ENCODE data around the gene COLEC12. TPM values are rescaled to one million over a fixed set of nuclear protein-coding genes. Genes with fewer than 3 reads are reported as not detected.

Gene COLEC12
- total RNA-seq, 3 donors from 2014 or later (not counting 1 experiment from before 2014, with no cell fraction given) = not detected

DNA sequence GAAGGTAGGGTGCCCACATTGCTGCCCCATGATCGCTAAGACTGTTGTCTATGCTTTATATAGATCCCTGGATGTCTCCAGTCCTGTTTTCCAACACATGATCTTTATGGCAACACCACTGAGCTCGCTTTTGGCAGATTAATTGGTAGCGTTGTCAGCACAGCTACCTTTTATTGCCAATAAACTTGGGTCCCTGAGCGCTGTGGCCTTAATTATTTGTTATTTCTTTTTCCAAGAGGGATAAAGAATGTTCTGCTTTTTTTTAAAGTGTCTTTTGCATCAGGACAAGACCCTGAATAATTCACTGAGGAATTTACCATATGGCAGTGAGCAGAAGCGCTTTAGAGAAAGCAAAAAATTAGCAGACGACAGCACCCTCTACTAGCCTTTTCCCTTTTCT, 113.5 kb downstream of the COLEC12 start:
- 78% methylated on average over 6 of the region's 6 CpGs for WGBS (ENCODE audit: insufficient coverage)
- Mint-ChIP-seq H3K9me3 (no peaks in the 10 kb centered on the region), H3K36me3 (no peaks in the 10 kb centered on the region), H3K4me3 (no peak overlapping the region), H3K27me3 (ENCODE audit: low read depth in 2 of 2) (peaks cover 13 to 14% of the 10 kb centered on the region in 2 donors), H3K27ac (no peak overlapping the region), H3K4me1 (peaks cover 0 to 5% of the 10 kb centered on the region in 2 donors)
- intact Hi-C loops (cut with micrococcal nuclease) = no loop called here
- no peak overlapping the region for H3K27ac ChIP-seq (ENCODE audit: low read length)
- TF ChIP-seq, protein P1, sequence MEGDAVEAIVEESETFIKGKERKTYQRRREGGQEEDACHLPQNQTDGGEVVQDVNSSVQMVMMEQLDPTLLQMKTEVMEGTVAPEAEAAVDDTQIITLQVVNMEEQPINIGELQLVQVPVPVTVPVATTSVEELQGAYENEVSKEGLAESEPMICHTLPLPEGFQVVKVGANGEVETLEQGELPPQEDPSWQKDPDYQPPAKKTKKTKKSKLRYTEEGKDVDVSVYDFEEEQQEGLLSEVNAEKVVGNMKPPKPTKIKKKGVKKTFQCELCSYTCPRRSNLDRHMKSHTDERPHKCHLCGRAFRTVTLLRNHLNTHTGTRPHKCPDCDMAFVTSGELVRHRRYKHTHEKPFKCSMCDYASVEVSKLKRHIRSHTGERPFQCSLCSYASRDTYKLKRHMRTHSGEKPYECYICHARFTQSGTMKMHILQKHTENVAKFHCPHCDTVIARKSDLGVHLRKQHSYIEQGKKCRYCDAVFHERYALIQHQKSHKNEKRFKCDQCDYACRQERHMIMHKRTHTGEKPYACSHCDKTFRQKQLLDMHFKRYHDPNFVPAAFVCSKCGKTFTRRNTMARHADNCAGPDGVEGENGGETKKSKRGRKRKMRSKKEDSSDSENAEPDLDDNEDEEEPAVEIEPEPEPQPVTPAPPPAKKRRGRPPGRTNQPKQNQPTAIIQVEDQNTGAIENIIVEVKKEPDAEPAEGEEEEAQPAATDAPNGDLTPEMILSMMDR (IDR thresholded peaks at IDR 0.05) = no peak
- H3K4me1 ChIP-seq (ENCODE audit: control insufficient read depth, insufficient read depth, low read length) = no peaks in the 10 kb centered on the region
- no peaks in the 10 kb centered on the region for H3K36me3 ChIP-seq (ENCODE audit: control insufficient read depth, insufficient read depth, low read length)
- DNase-seq (no peak), ATAC-seq (no peak)
- no peaks in the 10 kb centered on the region for H3K9me3 ChIP-seq (ENCODE audit: control insufficient read depth, insufficient read depth, low read length)
- no peak overlapping the region for H3K4me3 ChIP-seq (ENCODE audit: low read length)
- H3K27me3 ChIP-seq (ENCODE audit: control insufficient read depth, insufficient read depth, low read length) = no peaks in the 10 kb centered on the region

DNA sequence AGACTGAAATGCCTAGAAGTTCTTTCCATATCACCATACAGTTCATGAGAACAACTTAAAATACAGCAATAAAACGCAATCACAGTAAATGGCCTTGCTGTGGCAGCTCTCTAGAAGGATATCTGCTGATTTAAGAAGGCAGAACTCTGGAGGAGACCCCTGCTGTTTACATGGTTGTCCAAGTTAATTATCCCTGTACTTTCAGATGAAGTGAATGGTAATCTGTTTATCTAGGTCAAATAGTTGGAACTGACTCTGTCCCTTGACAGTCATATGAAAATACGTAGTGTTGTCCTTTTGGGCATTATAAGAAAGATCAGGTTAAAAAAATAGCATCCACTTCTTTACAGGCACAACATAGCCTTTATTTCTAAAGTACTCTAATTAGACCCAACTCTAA, 115.6 kb downstream of the COLEC12 start:
- H3K4me1 ChIP-seq (ENCODE audit: control insufficient read depth, insufficient read depth, low read length) = no peaks in the 10 kb centered on the region
- peaks cover 2% of the 10 kb centered on the region for H3K27me3 ChIP-seq (ENCODE audit: control insufficient read depth, insufficient read depth, low read length)
- H3K4me3 ChIP-seq (ENCODE audit: low read length) = no peak overlapping the region
- peaks cover 13 to 26% of the 10 kb centered on the region in 2 donors for H3K27me3 Mint-ChIP-seq (ENCODE audit: low read depth in 2 of 2)
- intact Hi-C loops (cut with micrococcal nuclease) = no loop called here
- TF ChIP-seq, protein P1 (IDR thresholded peaks at IDR 0.05) = no peak
- no peak overlapping the region for H3K4me3 Mint-ChIP-seq
- no peaks in the 10 kb centered on the region for H3K9me3 Mint-ChIP-seq
- ATAC-seq (no peak), DNase-seq (no peak)
- peaks cover 0 to 5% of the 10 kb centered on the region in 2 donors for H3K4me1 Mint-ChIP-seq
- H3K27ac ChIP-seq (ENCODE audit: low read length) = no peak overlapping the region
- H3K36me3 Mint-ChIP-seq = no peaks in the 10 kb centered on the region
- no peaks in the 10 kb centered on the region for H3K36me3 ChIP-seq (ENCODE audit: control insufficient read depth, insufficient read depth, low read length)
- no peaks in the 10 kb centered on the region for H3K9me3 ChIP-seq (ENCODE audit: control insufficient read depth, insufficient read depth, low read length)
- no peak overlapping the region for H3K27ac Mint-ChIP-seq
- WGBS (ENCODE audit: insufficient coverage) = 30% methylated on average over 2 of the region's 2 CpGs

DNA sequence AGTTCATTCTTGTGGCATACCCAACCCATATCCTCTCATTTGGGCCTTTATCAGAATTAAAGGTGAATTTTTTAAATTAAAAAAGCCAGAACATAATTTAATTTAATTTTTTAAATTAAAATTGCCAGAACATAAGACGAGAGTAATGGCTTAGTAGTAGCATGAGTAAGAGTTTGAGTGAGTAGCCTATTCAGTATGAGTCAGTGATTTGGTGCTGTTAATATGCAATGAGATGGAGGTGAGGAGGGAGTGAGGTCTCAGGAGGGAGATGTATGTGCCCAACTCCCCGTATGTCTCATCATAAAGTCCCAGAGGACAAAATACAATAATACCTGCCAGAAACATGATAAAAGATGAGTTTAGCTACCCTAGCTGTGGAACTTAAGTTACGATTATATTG, 117.4 kb downstream of the COLEC12 start:
- Mint-ChIP-seq H3K4me3 (no peak overlapping the region), H3K9me3 (no peaks in the 10 kb centered on the region), H3K36me3 (no peaks in the 10 kb centered on the region), H3K4me1 (peaks cover 0 to 6% of the 10 kb centered on the region in 2 donors), H3K27me3 (ENCODE audit: low read depth in 2 of 2) (peaks cover 17 to 38% of the 10 kb centered on the region in 2 donors), H3K27ac (no peak overlapping the region)
- no peaks in the 10 kb centered on the region for H3K9me3 ChIP-seq (ENCODE audit: control insufficient read depth, insufficient read depth, low read length)
- intact Hi-C loops (cut with micrococcal nuclease) = no loop called here
- no peak overlapping the region for H3K4me3 ChIP-seq (ENCODE audit: low read length)
- no peaks in the 10 kb centered on the region for H3K36me3 ChIP-seq (ENCODE audit: control insufficient read depth, insufficient read depth, low read length)
- no peak overlapping the region for H3K27ac ChIP-seq (ENCODE audit: low read length)
- WGBS (ENCODE audit: insufficient coverage) = 86% methylated on average over 2 of the region's 3 CpGs
- ATAC-seq (no peak), DNase-seq (no peak)
- TF ChIP-seq, protein P1 (IDR thresholded peaks at IDR 0.05) = no peak
- peaks cover 2% of the 10 kb centered on the region for H3K27me3 ChIP-seq (ENCODE audit: control insufficient read depth, insufficient read depth, low read length)
- no peaks in the 10 kb centered on the region for H3K4me1 ChIP-seq (ENCODE audit: control insufficient read depth, insufficient read depth, low read length)

DNA sequence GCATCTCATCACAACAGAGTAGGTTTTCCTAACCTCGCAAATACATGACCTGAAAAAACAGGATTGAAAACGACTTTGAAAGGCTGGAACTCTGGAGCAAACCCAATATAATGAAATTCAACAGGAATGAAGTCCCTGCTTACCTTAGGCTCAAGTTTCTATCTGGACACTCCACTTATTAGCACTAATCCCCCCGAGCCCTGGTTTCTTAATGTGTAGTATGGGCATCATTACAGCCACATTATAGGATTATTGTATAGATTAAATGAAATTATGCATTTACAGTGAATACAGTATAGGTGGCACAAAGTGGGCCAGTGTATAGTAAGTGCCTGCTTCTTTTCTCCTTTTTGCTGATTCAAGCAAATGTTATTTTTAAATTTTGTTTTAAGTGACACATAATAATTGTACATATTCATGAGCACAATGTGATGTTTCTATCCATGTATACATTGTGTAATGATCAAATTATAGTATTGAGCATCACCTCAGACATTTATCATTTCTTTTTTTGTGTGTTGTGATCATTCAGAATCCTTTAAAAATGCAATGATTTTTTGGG, 118.0 kb downstream of the COLEC12 start:
- TF ChIP-seq, protein P1 (IDR thresholded peaks at IDR 0.05) = no peak
- Histone ChIP-seq H3K36me3 (ENCODE audit: control insufficient read depth, insufficient read depth, low read length) (no peaks in the 10 kb centered on the region), H3K9me3 (ENCODE audit: control insufficient read depth, insufficient read depth, low read length) (no peaks in the 10 kb centered on the region), H3K27ac (ENCODE audit: low read length) (no peak overlapping the region), H3K4me3 (ENCODE audit: low read length) (no peak overlapping the region), H3K4me1 (ENCODE audit: control insufficient read depth, insufficient read depth, low read length) (no peaks in the 10 kb centered on the region), H3K27me3 (ENCODE audit: control insufficient read depth, insufficient read depth, low read length) (peaks cover 2% of the 10 kb centered on the region)
- H3K27me3 Mint-ChIP-seq (ENCODE audit: low read depth in 2 of 2) = peaks cover 17 to 38% of the 10 kb centered on the region in 2 donors
- H3K9me3 Mint-ChIP-seq = no peaks in the 10 kb centered on the region
- peaks cover 0 to 6% of the 10 kb centered on the region in 2 donors for H3K4me1 Mint-ChIP-seq
- ATAC-seq (no peak), DNase-seq (no peak)
- no peak overlapping the region for H3K27ac Mint-ChIP-seq
- H3K4me3 Mint-ChIP-seq = no peak overlapping the region
- intact Hi-C loops (cut with micrococcal nuclease) = no loop called here
- H3K36me3 Mint-ChIP-seq = no peaks in the 10 kb centered on the region
- WGBS (ENCODE audit: insufficient coverage) = 83% methylated on average over 2 of the region's 3 CpGs
